ENCODE measurements around the gene GADD45A.
"Not testable (repeated sequence)": the region's sequence is repeated elsewhere in the genome, so short reads cannot be mapped to it uniquely, and the experiment has no call there.

The GADD45A gene

DNA sequence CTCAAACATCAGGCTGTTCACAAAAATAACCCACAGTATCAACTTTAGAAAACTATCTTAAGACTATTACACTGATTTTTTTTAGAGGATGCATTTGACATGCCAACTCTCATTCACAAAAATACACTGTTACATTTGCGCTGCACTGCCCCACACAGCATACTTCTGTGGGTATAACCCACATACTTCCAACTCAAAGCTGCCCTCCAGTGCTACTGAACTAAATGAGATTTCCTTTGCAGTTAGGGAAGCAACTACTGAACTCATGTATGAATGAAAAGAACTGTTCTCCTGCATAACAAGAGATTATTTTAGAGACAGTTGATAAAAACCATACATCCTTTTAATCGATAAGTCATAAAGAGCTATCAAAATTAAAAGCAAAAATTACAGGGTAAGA lies 25.8 kb upstream of the GADD45A start:
- Histone ChIP-seq H3K4me2 (ENCODE audit: low read depth, low read length, poor library complexity, severe bottlenecking) (no peak overlapping the region), H2AFZ (ENCODE audit: low read depth, low read length, severe bottlenecking) (no peak overlapping the region), H4K20me1 (ENCODE audit: low read depth, low read length) (no peaks in the 10 kb centered on the region), H3K9me2 (replicated peaks; ENCODE audit: insufficient read depth, low read length) (no peaks in the 10 kb centered on the region), H3F3A (ENCODE audit: insufficient read depth) (no peaks in the 10 kb centered on the region), H3K4me3 (ENCODE audit: insufficient read depth, low read length, poor library complexity, severe bottlenecking) (no peak overlapping the region), H3K79me2 (ENCODE audit: insufficient read depth, low read length) (no peaks in the 10 kb centered on the region), H3K36me3 (ENCODE audit: low read length) (no peaks in the 10 kb centered on the region), H3K9me3 (ENCODE audit: insufficient read depth, low read length) (no peaks in the 10 kb centered on the region), H3K27ac (ENCODE audit: low read depth, low read length) (no peak overlapping the region), H3K9ac (ENCODE audit: low read length) (no peak overlapping the region), H3K27me3 (ENCODE audit: low read length) (no peaks in the 10 kb centered on the region)
- TF ChIP-seq EZH2phosphoT487 (conservative IDR thresholded peaks at IDR 0.05; ENCODE audit: low read length), result no peak
- TF ChIP-seq, protein P1, sequence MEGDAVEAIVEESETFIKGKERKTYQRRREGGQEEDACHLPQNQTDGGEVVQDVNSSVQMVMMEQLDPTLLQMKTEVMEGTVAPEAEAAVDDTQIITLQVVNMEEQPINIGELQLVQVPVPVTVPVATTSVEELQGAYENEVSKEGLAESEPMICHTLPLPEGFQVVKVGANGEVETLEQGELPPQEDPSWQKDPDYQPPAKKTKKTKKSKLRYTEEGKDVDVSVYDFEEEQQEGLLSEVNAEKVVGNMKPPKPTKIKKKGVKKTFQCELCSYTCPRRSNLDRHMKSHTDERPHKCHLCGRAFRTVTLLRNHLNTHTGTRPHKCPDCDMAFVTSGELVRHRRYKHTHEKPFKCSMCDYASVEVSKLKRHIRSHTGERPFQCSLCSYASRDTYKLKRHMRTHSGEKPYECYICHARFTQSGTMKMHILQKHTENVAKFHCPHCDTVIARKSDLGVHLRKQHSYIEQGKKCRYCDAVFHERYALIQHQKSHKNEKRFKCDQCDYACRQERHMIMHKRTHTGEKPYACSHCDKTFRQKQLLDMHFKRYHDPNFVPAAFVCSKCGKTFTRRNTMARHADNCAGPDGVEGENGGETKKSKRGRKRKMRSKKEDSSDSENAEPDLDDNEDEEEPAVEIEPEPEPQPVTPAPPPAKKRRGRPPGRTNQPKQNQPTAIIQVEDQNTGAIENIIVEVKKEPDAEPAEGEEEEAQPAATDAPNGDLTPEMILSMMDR (IDR thresholded peaks at IDR 0.05; ENCODE audit: insufficient read depth, low read length, poor library complexity, severe bottlenecking), result no peak

DNA sequence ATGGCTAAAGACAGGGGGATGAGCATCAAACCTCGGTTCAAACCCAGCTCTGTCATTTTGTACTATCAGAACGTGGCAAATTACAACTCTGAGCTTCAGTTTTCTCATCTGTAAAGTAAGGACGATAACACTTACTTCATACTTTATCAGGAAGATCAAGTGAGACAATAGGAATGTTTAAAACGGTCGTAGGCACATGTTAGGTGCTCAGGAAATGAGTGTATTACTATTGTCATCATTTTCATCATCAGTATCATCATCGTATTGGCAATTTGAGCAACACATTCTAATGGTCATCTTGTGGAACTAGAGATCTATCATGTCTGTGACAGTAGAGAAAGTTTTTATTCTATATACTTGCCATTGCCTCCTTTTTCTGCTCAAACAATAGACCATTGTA lies 22.1 kb upstream of the GADD45A start:
- Histone ChIP-seq H3K79me2 (ENCODE audit: insufficient read depth, low read length) (no peaks in the 10 kb centered on the region), H3K27ac (ENCODE audit: low read depth, low read length) (no peak overlapping the region), H3F3A (ENCODE audit: insufficient read depth) (no peaks in the 10 kb centered on the region), H2AFZ (ENCODE audit: low read depth, low read length, severe bottlenecking) (no peak overlapping the region), H3K9ac (ENCODE audit: low read length) (no peak overlapping the region), H3K27me3 (ENCODE audit: low read length) (no peaks in the 10 kb centered on the region), H3K4me2 (ENCODE audit: low read depth, low read length, poor library complexity, severe bottlenecking) (no peak overlapping the region), H3K4me3 (ENCODE audit: insufficient read depth, low read length, poor library complexity, severe bottlenecking) (no peak overlapping the region), H4K20me1 (ENCODE audit: low read depth, low read length) (no peaks in the 10 kb centered on the region), H3K9me3 (ENCODE audit: insufficient read depth, low read length) (no peaks in the 10 kb centered on the region), H3K36me3 (ENCODE audit: low read length) (no peaks in the 10 kb centered on the region), H3K9me2 (replicated peaks; ENCODE audit: insufficient read depth, low read length) (no peaks in the 10 kb centered on the region)
- TF ChIP-seq, protein P1 (IDR thresholded peaks at IDR 0.05; ENCODE audit: insufficient read depth, low read length, poor library complexity, severe bottlenecking), result no peak
- no peak for TF ChIP-seq EZH2phosphoT487 (conservative IDR thresholded peaks at IDR 0.05; ENCODE audit: low read length)

- Histone ChIP-seq H3K79me2 (ENCODE audit: insufficient read depth, low read length) (no peaks in the 10 kb centered on the region), H4K20me1 (ENCODE audit: low read depth, low read length) (no peaks in the 10 kb centered on the region), H3K9me2 (replicated peaks; ENCODE audit: insufficient read depth, low read length) (no peaks in the 10 kb centered on the region), H3F3A (ENCODE audit: insufficient read depth) (no peaks in the 10 kb centered on the region), H3K27me3 (ENCODE audit: low read length) (no peaks in the 10 kb centered on the region), H2AFZ (ENCODE audit: low read depth, low read length, severe bottlenecking) (no peak overlapping the region), H3K9ac (ENCODE audit: low read length) (no peak overlapping the region), H3K27ac (ENCODE audit: low read depth, low read length) (no peak overlapping the region), H3K4me2 (ENCODE audit: low read depth, low read length, poor library complexity, severe bottlenecking) (no peak overlapping the region), H3K36me3 (ENCODE audit: low read length) (no peaks in the 10 kb centered on the region), H3K9me3 (ENCODE audit: insufficient read depth, low read length) (no peaks in the 10 kb centered on the region), H3K4me3 (ENCODE audit: insufficient read depth, low read length, poor library complexity, severe bottlenecking) (no peak overlapping the region)
- TF ChIP-seq, protein P1 (IDR thresholded peaks at IDR 0.05; ENCODE audit: insufficient read depth, low read length, poor library complexity, severe bottlenecking), result no peak
- TF ChIP-seq EZH2phosphoT487 (conservative IDR thresholded peaks at IDR 0.05; ENCODE audit: low read length), result no peak
Observed at GRCh38 chr1:67664048-67664447, 21.0 kb upstream of the GADD45A start.

GRCh38 chr1:67665307-67665706 lies 19.7 kb upstream of the GADD45A start:
- H3K4me2 ChIP-seq (ENCODE audit: low read depth, low read length, poor library complexity, severe bottlenecking); H3K27ac ChIP-seq (ENCODE audit: low read depth, low read length); H3K27me3 ChIP-seq (ENCODE audit: low read length); H3K36me3 ChIP-seq (ENCODE audit: low read length); H4K20me1 ChIP-seq (ENCODE audit: low read depth, low read length); H3K4me3 ChIP-seq (ENCODE audit: insufficient read depth, low read length, poor library complexity, severe bottlenecking); H3K79me2 ChIP-seq (ENCODE audit: insufficient read depth, low read length); H3K9me3 ChIP-seq (ENCODE audit: insufficient read depth, low read length); H3F3A ChIP-seq (ENCODE audit: insufficient read depth); H3K9ac ChIP-seq (ENCODE audit: low read length); H2AFZ ChIP-seq (ENCODE audit: low read depth, low read length, severe bottlenecking); H3K9me2 ChIP-seq (replicated peaks; ENCODE audit: insufficient read depth, low read length): not testable (repeated sequence)

All from SU-DHL-6 (cell line).